Epithelial cell of esophagus (primary cell): ENCODE results near the gene GNAS.

Source experiments
- DNase-seq: peaks from one replicate; pipeline ENCODE4 v3.0.0; 2010; ENCODE audit warnings: low read depth
- H3K4me3 ChIP-seq: 2 replicates; pipeline ENCODE4 v1.5.1; 2011; ENCODE audit warnings: mild to moderate bottlenecking, low read length, control low read depth
- TF ChIP-seq, protein P1 (sequence below): IDR thresholded peaks from 2 replicates; pipeline ENCODE4 v1.5.1; 2011; ENCODE audit warnings: low read depth, mild to moderate bottlenecking, low read length, control low read depth, inconsistent platforms; ENCODE audit not compliant: insufficient read depth; ENCODE audit errors: missing control alignments

GNAS gene

GRCh38 chr20:58907320-58908137 is 55.0 kb downstream of the GNAS start:
- no peak overlapping the region for H3K4me3 ChIP-seq
- TF ChIP-seq, protein P1, sequence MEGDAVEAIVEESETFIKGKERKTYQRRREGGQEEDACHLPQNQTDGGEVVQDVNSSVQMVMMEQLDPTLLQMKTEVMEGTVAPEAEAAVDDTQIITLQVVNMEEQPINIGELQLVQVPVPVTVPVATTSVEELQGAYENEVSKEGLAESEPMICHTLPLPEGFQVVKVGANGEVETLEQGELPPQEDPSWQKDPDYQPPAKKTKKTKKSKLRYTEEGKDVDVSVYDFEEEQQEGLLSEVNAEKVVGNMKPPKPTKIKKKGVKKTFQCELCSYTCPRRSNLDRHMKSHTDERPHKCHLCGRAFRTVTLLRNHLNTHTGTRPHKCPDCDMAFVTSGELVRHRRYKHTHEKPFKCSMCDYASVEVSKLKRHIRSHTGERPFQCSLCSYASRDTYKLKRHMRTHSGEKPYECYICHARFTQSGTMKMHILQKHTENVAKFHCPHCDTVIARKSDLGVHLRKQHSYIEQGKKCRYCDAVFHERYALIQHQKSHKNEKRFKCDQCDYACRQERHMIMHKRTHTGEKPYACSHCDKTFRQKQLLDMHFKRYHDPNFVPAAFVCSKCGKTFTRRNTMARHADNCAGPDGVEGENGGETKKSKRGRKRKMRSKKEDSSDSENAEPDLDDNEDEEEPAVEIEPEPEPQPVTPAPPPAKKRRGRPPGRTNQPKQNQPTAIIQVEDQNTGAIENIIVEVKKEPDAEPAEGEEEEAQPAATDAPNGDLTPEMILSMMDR, result no peak
- peak; percentile 84 for DNase-seq

GRCh38 chr20:58908221-58908620 is 55.7 kb downstream of the GNAS start:
- no peak overlapping the region for H3K4me3 ChIP-seq
- no peak for DNase-seq
- TF ChIP-seq, protein P1, result no peak

- no peak overlapping the region for H3K4me3 ChIP-seq
- TF ChIP-seq, protein P1, result no peak
- DNase-seq, result no peak
Observed at GRCh38 chr20:58908941-58909340, 56.4 kb downstream of the GNAS start.

- DNase-seq, result no peak
- TF ChIP-seq, protein P1, result no peak
- H3K4me3 ChIP-seq, result no peak overlapping the region
Observed at GRCh38 chr20:58909585-58909984, 57.1 kb downstream of the GNAS start.

DNA sequence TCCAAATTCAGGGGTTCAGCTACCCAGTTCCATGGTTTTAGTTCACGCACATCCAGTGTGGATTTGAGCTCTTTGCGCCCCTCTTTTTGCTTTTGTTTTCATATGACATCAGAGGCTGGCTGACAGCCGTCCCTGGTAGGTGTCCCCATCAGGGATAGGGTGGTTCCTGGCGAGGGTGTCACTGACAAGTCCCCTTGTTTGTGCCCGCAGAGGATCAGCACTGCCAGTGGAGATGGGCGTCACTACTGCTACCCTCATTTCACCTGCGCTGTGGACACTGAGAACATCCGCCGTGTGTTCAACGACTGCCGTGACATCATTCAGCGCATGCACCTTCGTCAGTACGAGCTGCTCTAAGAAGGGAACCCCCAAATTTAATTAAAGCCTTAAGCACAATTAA is 58.0 kb downstream of the GNAS start:
- TF ChIP-seq, protein P1, result no peak
- no peak overlapping the region for H3K4me3 ChIP-seq
- DNase-seq, result no peak

DNA sequence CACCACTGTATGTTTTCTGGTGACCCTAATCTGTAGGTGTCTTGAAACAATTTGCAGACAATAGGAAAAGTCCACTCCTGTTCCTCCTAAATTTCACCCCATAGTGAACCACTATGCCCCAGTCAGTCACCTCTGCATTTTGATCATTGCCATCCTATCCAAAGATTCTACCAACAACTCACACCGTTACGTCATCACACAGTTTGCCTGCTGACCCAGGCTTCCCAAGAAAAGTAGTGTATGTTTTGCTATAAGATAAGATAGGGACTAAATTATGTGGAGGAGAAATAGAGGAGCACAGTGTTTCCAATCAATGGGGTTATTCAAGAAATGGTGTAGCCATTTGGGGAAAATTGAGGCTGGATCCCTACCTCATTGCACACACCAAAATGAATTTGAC is 58.8 kb downstream of the GNAS start:
- H3K4me3 ChIP-seq, result no peak overlapping the region
- TF ChIP-seq, protein P1, result no peak
- no peak for DNase-seq

- TF ChIP-seq, protein P1, result no peak
- no peak for DNase-seq
- H3K4me3 ChIP-seq, result no peak overlapping the region
Observed at GRCh38 chr20:58911970-58912369, 59.5 kb downstream of the GNAS start.
